HepG2 (cell line): Measurements from ENCODE around the gene TAT. TPM values are rescaled to one million over a fixed set of nuclear protein-coding genes. Genes with fewer than 3 reads are reported as not detected.

Experiments
- CC2D1A ChIP-seq: sonication (generic); formaldehyde crosslinking; IDR thresholded peaks from 2 replicates; pipeline ENCODE4 v1.8.1; 2023; ENCODE audit warnings: mild to moderate bottlenecking, missing genetic modification reagents
- DNMT1 ChIP-seq: sonication (generic); formaldehyde crosslinking; IDR thresholded peaks from 2 replicates; pipeline ENCODE4 v1.5.1; 2020; ENCODE audit warnings: mild to moderate bottlenecking, missing genetic modification reagents
- KLF13 ChIP-seq: sonication (generic); formaldehyde crosslinking; IDR thresholded peaks from 2 replicates; pipeline ENCODE4 v1.4.0; 2020; ENCODE audit warnings: mild to moderate bottlenecking, missing genetic modification reagents
- LRRFIP1 ChIP-seq: sonication (generic); formaldehyde crosslinking; conservative IDR thresholded peaks from 2 replicates; pipeline ENCODE4 v1.4.0; 2020; ENCODE audit warnings: missing genetic modification reagents
- MED8 ChIP-seq: sonication (generic); formaldehyde crosslinking; IDR thresholded peaks from 2 replicates; pipeline ENCODE4 v1.8.1; 2023; ENCODE audit warnings: mild to moderate bottlenecking, missing genetic modification reagents; ENCODE audit not compliant: insufficient replicate concordance
- SALL1 ChIP-seq: sonication (generic); formaldehyde crosslinking; IDR thresholded peaks from 2 replicates; pipeline ENCODE4 v1.8.0; 2022; ENCODE audit warnings: mild to moderate bottlenecking, missing genetic modification reagents
- ZBTB2 ChIP-seq: sonication (generic); formaldehyde crosslinking; IDR thresholded peaks from 2 replicates; pipeline ENCODE4 v1.8.0; 2022; ENCODE audit warnings: low read depth, missing genetic modification reagents
- ZHX2 ChIP-seq, 2 experiments: sonication (generic) in 1 of 2; formaldehyde crosslinking in 1 of 2; IDR thresholded peaks; 2 replicates each; pipeline versions ENCODE4 v1.6.1 to v1.9.0; 2014 to 2022; ENCODE audit warnings: antibody characterized with exemption in 1 of 2, borderline replicate concordance in 1 of 2, inconsistent platforms in 1 of 2, low read depth in 1 of 2, missing genetic modification reagents in 1 of 2
- ZNF253 ChIP-seq: sonication (generic); formaldehyde crosslinking; IDR thresholded peaks from 2 replicates; pipeline ENCODE4 v1.8.0; 2022; ENCODE audit warnings: mild to moderate bottlenecking, missing genetic modification reagents, borderline replicate concordance
- ZNF33B ChIP-seq: sonication (generic); formaldehyde crosslinking; IDR thresholded peaks from 2 replicates; pipeline ENCODE4 v1.5.1; 2020; ENCODE audit warnings: mild to moderate bottlenecking, missing genetic modification reagents
- ZNF382 ChIP-seq: sonication (generic); formaldehyde crosslinking; IDR thresholded peaks from 2 replicates; pipeline ENCODE4 v1.5.0; 2020; ENCODE audit warnings: missing genetic modification reagents, mild to moderate bottlenecking, borderline replicate concordance
- ZNF598 ChIP-seq: sonication (generic); formaldehyde crosslinking; IDR thresholded peaks from 2 replicates; pipeline ENCODE4 v1.5.1; 2020; ENCODE audit warnings: mild to moderate bottlenecking, missing genetic modification reagents, borderline replicate concordance
- ZNF678 ChIP-seq: sonication (generic); formaldehyde crosslinking; IDR thresholded peaks from 2 replicates; pipeline ENCODE4 v1.4.0; 2020; ENCODE audit warnings: mild to moderate bottlenecking, missing genetic modification reagents
- ZNF737 ChIP-seq: sonication (generic); formaldehyde crosslinking; IDR thresholded peaks from 2 replicates; pipeline ENCODE4 v1.5.0; 2020; ENCODE audit warnings: missing genetic modification reagents, mild to moderate bottlenecking, borderline replicate concordance
- ZNF792 ChIP-seq: IDR thresholded peaks from 2 replicates; pipeline ENCODE4 v1.6.1; 2016
- ZNF879 ChIP-seq: sonication (generic); formaldehyde crosslinking; IDR thresholded peaks from 2 replicates; pipeline ENCODE4 v1.8.1; 2023; ENCODE audit warnings: missing genetic modification reagents
- ZNF891 ChIP-seq: sonication (generic); formaldehyde crosslinking; IDR thresholded peaks from 2 replicates; pipeline ENCODE4 v1.5.0; 2020; ENCODE audit warnings: mild to moderate bottlenecking, missing genetic modification reagents
- ZXDC ChIP-seq: sonication (generic); formaldehyde crosslinking; IDR thresholded peaks from 2 replicates; pipeline ENCODE4 v1.5.0; 2020; ENCODE audit warnings: mild to moderate bottlenecking, missing genetic modification reagents
- polyA plus RNA-seq, 8 experiments: library from polyadenylated mRNA; depleted of rRNA in 3 of 8; stranded (reverse) in 7 of 8; unstranded in 1 of 8; fragments of >200 nt; fragmentation: Illumina TruSeq in 4 of 8; extraction: Trizol in 4 of 8; gene quantifications; 2 replicates each; pipeline versions ENCODE4 v1.2.1 to v1.2.3, GENCODE V29; 2011 to 2016; ENCODE audit warnings: low read depth in 4 of 8, missing spikeins in 1 of 8, mixed read lengths in 1 of 8; ENCODE audit not compliant: insufficient read depth in 1 of 8
- total RNA-seq, 5 experiments: library from RNA; depleted of rRNA; stranded (reverse); fragments of >200 nt; fragmentation: Illumina TruSeq; extraction: Trizol; gene quantifications; 2 replicates each; pipeline ENCODE4 v1.2.3, GENCODE V29; 2016; ENCODE audit warnings: low read depth in 1 of 5

Gene TAT
- total and polyA plus RNA-seq, 2 of the 13 experiments (the other 11 are each of a cell fraction or from before 2014, with no cell fraction given) = 1.6 to 5.8 TPM

GRCh38 chr16:71585318-71585703 is 8.4 kb upstream of the TAT start (continued):
- TF ChIP-seq LRRFIP1 (no peak), SALL1 (CRISPR knock-in tag) (peak; percentile 14; the same call in 1 of the 2 replicates), ZNF678 (CRISPR knock-in tag) (no peak), ZNF737 (CRISPR knock-in tag) (no peak), MED8 (CRISPR knock-in tag) (no peak), ZNF879 (CRISPR knock-in tag) (no peak), ZHX2 (IDR thresholded peaks at IDR 0.05; ENCODE audit: low read depth) (no peak), ZHX2 (CRISPR knock-in tag; IDR thresholded peaks at IDR 0.05; ENCODE audit: borderline replicate concordance) (no peak), DNMT1 (CRISPR knock-in tag) (no peak), CC2D1A (no peak), ZNF382 (CRISPR knock-in tag) (no peak), ZBTB2 (no peak), ZNF598 (CRISPR knock-in tag) (no peak), ZNF792 (CRISPR knock-in tag) (no peak), ZNF33B (CRISPR knock-in tag) (no peak), KLF13 (CRISPR knock-in tag) (no peak), ZXDC (CRISPR knock-in tag) (no peak), ZNF891 (CRISPR knock-in tag) (no peak), ZNF253 (no peak)
